KMS-11 (cell line): ENCODE measurements around the gene CAMTA2.

ENCODE experiments used
- H2AFZ ChIP-seq: fragments of 200-600 bp; sonication (generic); 2 replicates; pipeline ENCODE4 v1.6.1; 2016; ENCODE audit warnings: antibody characterized with exemption, mixed run types, low read depth
- H3K27ac ChIP-seq: fragments of 200-600 bp; sonication (generic); 2 replicates; pipeline ENCODE4 v1.6.1; 2016; ENCODE audit warnings: mild to moderate bottlenecking, mixed run types
- H3K27me3 ChIP-seq: fragments of 200-600 bp; sonication (generic); 2 replicates; pipeline ENCODE4 v1.6.1; 2017; ENCODE audit warnings: mild to moderate bottlenecking, low read depth, mixed run types, moderate library complexity; ENCODE audit not compliant: insufficient read depth
- H3K36me3 ChIP-seq: fragments of 200-600 bp; sonication (generic); 2 replicates; pipeline ENCODE4 v1.6.1; 2017; ENCODE audit warnings: mild to moderate bottlenecking, mixed run types; ENCODE audit not compliant: insufficient read depth
- H3K4me1 ChIP-seq: fragments of 200-600 bp; sonication (generic); 2 replicates; pipeline ENCODE4 v1.6.1; 2016; ENCODE audit warnings: mild to moderate bottlenecking, low read depth, mixed run types; ENCODE audit not compliant: poor library complexity, severe bottlenecking
- H3K4me2 ChIP-seq: fragments of 200-600 bp; sonication (generic); 2 replicates; pipeline ENCODE4 v1.7.0; 2016; ENCODE audit warnings: mild to moderate bottlenecking, mixed run types
- H3K4me3 ChIP-seq: fragments of 200-600 bp; sonication (generic); IDR thresholded peaks from 2 replicates; pipeline ENCODE4 v1.6.1; 2017; ENCODE audit warnings: low read depth, low read length, mixed read lengths; ENCODE audit not compliant: insufficient read depth
- H3K79me2 ChIP-seq: fragments of 200-600 bp; sonication (generic); 2 replicates; pipeline ENCODE4 v1.6.1; 2016; ENCODE audit warnings: low read depth, mixed run types; ENCODE audit not compliant: insufficient read depth
- H3K9ac ChIP-seq: fragments of 200-600 bp; sonication (generic); 2 replicates; pipeline ENCODE4 v1.6.1; 2016; ENCODE audit warnings: mild to moderate bottlenecking, mixed run types
- H4K20me1 ChIP-seq: fragments of 200-600 bp; sonication (generic); 2 replicates; pipeline ENCODE4 v1.6.1; 2016; ENCODE audit warnings: mild to moderate bottlenecking, mixed run types; ENCODE audit not compliant: insufficient read depth
- TF ChIP-seq, protein P1 (sequence below): fragments of 200-600 bp; sonication (generic); conservative IDR thresholded peaks from 2 replicates; pipeline ENCODE4 v1.6.1; 2017; ENCODE audit warnings: low read depth, mild to moderate bottlenecking, antibody characterized with exemption, low read length, moderate library complexity, mixed read lengths

Gene CAMTA2

DNA sequence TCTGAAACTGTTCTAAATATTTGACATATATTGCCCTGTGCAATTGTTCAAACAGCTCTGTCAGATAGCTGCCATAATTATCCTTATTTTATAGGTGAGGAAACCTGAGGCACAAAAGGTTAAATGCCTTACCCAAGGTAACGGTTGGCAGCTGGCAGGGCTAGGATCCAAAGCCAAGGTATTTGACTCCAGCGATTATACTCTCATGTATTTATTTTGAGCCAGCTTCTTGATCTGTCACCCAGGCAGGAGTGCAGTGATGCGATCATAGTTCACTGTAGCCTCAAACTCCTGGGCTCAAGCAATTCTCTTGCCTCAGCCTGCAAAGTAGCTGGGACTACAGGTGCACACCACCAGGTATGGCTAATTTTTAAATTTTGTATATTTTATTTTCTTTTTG lies 29.4 kb downstream of the CAMTA2 start:
- Histone ChIP-seq H3K9ac (no peak overlapping the region), H3K79me2 (no peaks in the 10 kb centered on the region), H3K4me2 (no peak overlapping the region), H3K36me3 (no peaks in the 10 kb centered on the region), H2AFZ (no peak overlapping the region), H3K4me3 (no peak overlapping the region), H3K27ac (no peak overlapping the region), H3K27me3 (no peaks in the 10 kb centered on the region), H3K4me1 (no peaks in the 10 kb centered on the region), H4K20me1 (no peaks in the 10 kb centered on the region)
- TF ChIP-seq, protein P1, sequence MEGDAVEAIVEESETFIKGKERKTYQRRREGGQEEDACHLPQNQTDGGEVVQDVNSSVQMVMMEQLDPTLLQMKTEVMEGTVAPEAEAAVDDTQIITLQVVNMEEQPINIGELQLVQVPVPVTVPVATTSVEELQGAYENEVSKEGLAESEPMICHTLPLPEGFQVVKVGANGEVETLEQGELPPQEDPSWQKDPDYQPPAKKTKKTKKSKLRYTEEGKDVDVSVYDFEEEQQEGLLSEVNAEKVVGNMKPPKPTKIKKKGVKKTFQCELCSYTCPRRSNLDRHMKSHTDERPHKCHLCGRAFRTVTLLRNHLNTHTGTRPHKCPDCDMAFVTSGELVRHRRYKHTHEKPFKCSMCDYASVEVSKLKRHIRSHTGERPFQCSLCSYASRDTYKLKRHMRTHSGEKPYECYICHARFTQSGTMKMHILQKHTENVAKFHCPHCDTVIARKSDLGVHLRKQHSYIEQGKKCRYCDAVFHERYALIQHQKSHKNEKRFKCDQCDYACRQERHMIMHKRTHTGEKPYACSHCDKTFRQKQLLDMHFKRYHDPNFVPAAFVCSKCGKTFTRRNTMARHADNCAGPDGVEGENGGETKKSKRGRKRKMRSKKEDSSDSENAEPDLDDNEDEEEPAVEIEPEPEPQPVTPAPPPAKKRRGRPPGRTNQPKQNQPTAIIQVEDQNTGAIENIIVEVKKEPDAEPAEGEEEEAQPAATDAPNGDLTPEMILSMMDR = no peak

GRCh38 chr17:4956493-4957061 lies 30.9 kb downstream of the CAMTA2 start:
- no peaks in the 10 kb centered on the region for H3K4me1 ChIP-seq

GRCh38 chr17:4955091-4955490 lies 32.4 kb downstream of the CAMTA2 start:
- Histone ChIP-seq H3K4me1 (no peaks in the 10 kb centered on the region), H3K4me3 (no peak overlapping the region), H2AFZ (no peak overlapping the region), H4K20me1 (no peaks in the 10 kb centered on the region), H3K9ac (no peak overlapping the region), H3K79me2 (no peaks in the 10 kb centered on the region), H3K27ac (no peak overlapping the region), H3K4me2 (no peak overlapping the region), H3K27me3 (no peaks in the 10 kb centered on the region), H3K36me3 (no peaks in the 10 kb centered on the region)
- TF ChIP-seq, protein P1 = no peak

More at GRCh38 chr17:4956493-4957061, 30.9 kb downstream of the CAMTA2 start:
- Histone ChIP-seq H4K20me1 (no peaks in the 10 kb centered on the region), H2AFZ (no peak overlapping the region), H3K4me2 (no peak overlapping the region), H3K27ac (no peak overlapping the region), H3K27me3 (no peaks in the 10 kb centered on the region), H3K36me3 (no peaks in the 10 kb centered on the region), H3K4me3 (no peak overlapping the region), H3K79me2 (no peaks in the 10 kb centered on the region), H3K9ac (no peak overlapping the region)
- TF ChIP-seq, protein P1 = no peak

DNA sequence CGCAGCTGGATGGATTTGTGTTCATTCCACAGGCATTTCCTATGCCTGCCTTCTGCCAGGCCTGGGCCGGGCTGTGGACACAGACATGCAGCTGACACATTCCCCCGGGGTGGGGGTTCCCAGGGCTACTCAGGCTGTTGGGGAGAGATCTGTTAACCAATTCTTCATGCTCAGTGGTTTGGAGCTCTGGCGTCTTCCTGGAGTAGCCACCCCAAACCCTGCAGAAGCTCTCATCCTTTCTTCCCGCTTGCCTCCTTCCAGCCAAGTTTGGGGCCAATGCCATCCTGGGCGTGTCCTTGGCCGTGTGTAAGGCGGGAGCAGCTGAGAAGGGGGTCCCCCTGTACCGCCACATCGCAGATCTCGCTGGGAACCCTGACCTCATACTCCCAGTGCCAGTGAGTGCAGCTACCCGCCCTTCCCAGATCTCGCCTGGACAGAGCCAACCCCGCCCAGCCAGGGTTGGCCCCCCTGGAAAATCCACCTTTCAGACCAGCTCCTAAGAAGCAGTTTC lies 34.0 kb downstream of the CAMTA2 start:
- TF ChIP-seq, protein P1 = no peak

More for the DNA sequence above, 34.0 kb downstream of the CAMTA2 start:
- H3K79me2 ChIP-seq = no peaks in the 10 kb centered on the region
- H3K4me3 ChIP-seq = no peak overlapping the region
- no peaks in the 10 kb centered on the region for H4K20me1 ChIP-seq
- H3K9ac ChIP-seq = no peak overlapping the region
- no peaks in the 10 kb centered on the region for H3K4me1 ChIP-seq
- H3K36me3 ChIP-seq = no peaks in the 10 kb centered on the region
- H2AFZ ChIP-seq = no peak overlapping the region
- no peak overlapping the region for H3K4me2 ChIP-seq
- no peak overlapping the region for H3K27ac ChIP-seq
- no peaks in the 10 kb centered on the region for H3K27me3 ChIP-seq
